ENCODE data around the gene TTC39C.

DNA sequence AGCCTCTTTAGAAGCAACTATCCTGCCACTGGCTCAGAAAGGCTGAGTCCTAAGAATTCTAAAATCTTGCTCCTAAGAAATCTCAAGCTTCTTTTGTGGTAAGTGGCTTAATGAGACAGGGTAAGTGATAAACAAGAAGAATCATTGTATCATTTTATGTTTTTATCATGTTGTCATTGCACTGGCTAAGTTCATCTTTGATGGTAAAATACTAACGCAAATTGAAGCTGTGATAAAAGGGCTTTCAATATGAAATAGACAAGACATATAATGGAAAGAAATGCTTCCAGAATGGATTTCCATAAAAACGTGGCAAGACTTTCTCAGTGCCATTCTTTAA lies 21.6 kb upstream of the TTC39C start:
- TF ChIP-seq, protein P1, sequence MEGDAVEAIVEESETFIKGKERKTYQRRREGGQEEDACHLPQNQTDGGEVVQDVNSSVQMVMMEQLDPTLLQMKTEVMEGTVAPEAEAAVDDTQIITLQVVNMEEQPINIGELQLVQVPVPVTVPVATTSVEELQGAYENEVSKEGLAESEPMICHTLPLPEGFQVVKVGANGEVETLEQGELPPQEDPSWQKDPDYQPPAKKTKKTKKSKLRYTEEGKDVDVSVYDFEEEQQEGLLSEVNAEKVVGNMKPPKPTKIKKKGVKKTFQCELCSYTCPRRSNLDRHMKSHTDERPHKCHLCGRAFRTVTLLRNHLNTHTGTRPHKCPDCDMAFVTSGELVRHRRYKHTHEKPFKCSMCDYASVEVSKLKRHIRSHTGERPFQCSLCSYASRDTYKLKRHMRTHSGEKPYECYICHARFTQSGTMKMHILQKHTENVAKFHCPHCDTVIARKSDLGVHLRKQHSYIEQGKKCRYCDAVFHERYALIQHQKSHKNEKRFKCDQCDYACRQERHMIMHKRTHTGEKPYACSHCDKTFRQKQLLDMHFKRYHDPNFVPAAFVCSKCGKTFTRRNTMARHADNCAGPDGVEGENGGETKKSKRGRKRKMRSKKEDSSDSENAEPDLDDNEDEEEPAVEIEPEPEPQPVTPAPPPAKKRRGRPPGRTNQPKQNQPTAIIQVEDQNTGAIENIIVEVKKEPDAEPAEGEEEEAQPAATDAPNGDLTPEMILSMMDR (IDR thresholded peaks at IDR 0.05) = no peak
- TF ChIP-seq POLR2A (IDR thresholded peaks at IDR 0.05) = no peak

Data from breast epithelium (tissue), 3 donors.